Keratinocyte (primary cell): ENCODE measurements around the gene CCL11. TPM values are rescaled to one million over a fixed set of nuclear protein-coding genes. Genes with fewer than 3 reads are reported as not detected.

Experiments
- DNase-seq: peaks from one replicate; pipeline ENCODE4 v3.0.0-alpha.2; 2011; ENCODE audit warnings: low read depth, missing footprints, low spot score
- FAIRE-seq: peaks from 2 replicates; lab custom pipeline; 2011; peaks lifted over from hg19 to GRCh38; lab: Jason Lieb, UNC
- H2AFZ ChIP-seq: 2 replicates; pipeline ENCODE4 v1.6.0; 2012; ENCODE audit warnings: low read length, control low read depth, inconsistent platforms; ENCODE audit not compliant: control insufficient read depth
- H3K27ac ChIP-seq: 2 replicates; pipeline ENCODE4 v1.5.1; 2011; ENCODE audit warnings: low read length; ENCODE audit not compliant: control insufficient read depth, insufficient read depth
- H3K27me3 ChIP-seq: 3 replicates; pipeline ENCODE4 v1.6.0; 2011; ENCODE audit warnings: low read length; ENCODE audit not compliant: control insufficient read depth, insufficient read depth; ENCODE audit errors: extremely low read depth
- H3K36me3 ChIP-seq, 2 experiments: 2 replicates in 1 of 2; 3 replicates in 1 of 2; pipeline ENCODE4 v1.5.1; 2011; ENCODE audit warnings: low read length in 2 of 2, mild to moderate bottlenecking in 1 of 2; ENCODE audit not compliant: control insufficient read depth in 2 of 2, insufficient read depth in 2 of 2; ENCODE audit errors: extremely low read depth in 1 of 2
- H3K4me1 ChIP-seq: 3 replicates; pipeline ENCODE4 v1.5.1; 2011; ENCODE audit warnings: low read length; ENCODE audit not compliant: control insufficient read depth, insufficient read depth; ENCODE audit errors: extremely low read depth
- H3K4me2 ChIP-seq: 3 replicates; pipeline ENCODE4 v1.6.0; 2011; ENCODE audit warnings: low read depth, low read length; ENCODE audit not compliant: control insufficient read depth, insufficient read depth; ENCODE audit errors: extremely low read depth
- H3K4me3 ChIP-seq, 3 experiments: fragments of 200-600 bp in 1 of 3; sonication (generic) in 1 of 3; 2 replicates in 2 of 3; 3 replicates in 1 of 3; pipeline ENCODE4 v1.5.1; 2011 to 2016; ENCODE audit warnings: low read length in 3 of 3, mild to moderate bottlenecking in 3 of 3, control low read depth in 2 of 3, inconsistent platforms in 1 of 3, low read depth in 1 of 3, mixed read lengths in 1 of 3, mixed run types in 1 of 3, moderate library complexity in 1 of 3; ENCODE audit not compliant: control insufficient read depth in 2 of 3, insufficient read depth in 2 of 3; ENCODE audit errors: extremely low read depth in 1 of 3
- H3K79me2 ChIP-seq: 2 replicates; pipeline ENCODE4 v1.6.0; 2012; ENCODE audit warnings: low read length; ENCODE audit not compliant: control insufficient read depth, insufficient read depth
- H3K9ac ChIP-seq: 3 replicates; pipeline ENCODE4 v1.6.0; 2011; ENCODE audit warnings: low read length; ENCODE audit not compliant: control insufficient read depth, insufficient read depth; ENCODE audit errors: extremely low read depth
- H3K9me1 ChIP-seq: 3 replicates; pipeline ENCODE4 v1.6.0; 2011; ENCODE audit warnings: low read length; ENCODE audit not compliant: control insufficient read depth, insufficient read depth; ENCODE audit errors: extremely low read depth
- H3K9me3 ChIP-seq: 2 replicates; pipeline ENCODE4 v1.5.1; 2012; ENCODE audit warnings: low read depth, low read length; ENCODE audit not compliant: control insufficient read depth
- H4K20me1 ChIP-seq: 3 replicates; pipeline ENCODE4 v1.6.0; 2011; ENCODE audit warnings: low read length; ENCODE audit not compliant: control insufficient read depth, insufficient read depth; ENCODE audit errors: extremely low read depth
- EZH2 ChIP-seq: IDR thresholded peaks from one replicate; pipeline ENCODE4 v1.6.1; 2012; ENCODE audit warnings: inconsistent platforms, mild to moderate bottlenecking, low read length, moderate library complexity
- dilution Hi-C: fragments of 300-500 bp; cut with MboI; formaldehyde crosslinking; loops from one replicate; pipeline ENCODE4 v1.7.0; 2020; ENCODE audit warnings: low sequenced_read_pairs; ENCODE audit not compliant: extremely low pct_ligation_motif_present
- polyA plus RNA-seq, 5 experiments: library from polyadenylated mRNA; depleted of rRNA in 3 of 5; stranded (reverse) in 3 of 5; stranded (forward) in 1 of 5; unstranded in 1 of 5; fragments of >200 nt; gene quantifications; 1 replicate in 1 of 5; 2 replicates in 3 of 5; 3 replicates in 1 of 5; pipeline versions ENCODE4 v1.2.1 to v1.2.3, GENCODE V29; 2011 to 2012; ENCODE audit warnings: missing spikeins in 2 of 5, low read depth in 1 of 5, low replicate concordance in 1 of 5
- TF ChIP-seq, protein P1 (sequence below), 3 experiments: IDR thresholded peaks in 1 of 3; conservative IDR thresholded peaks in 1 of 3; optimal IDR thresholded peaks in 1 of 3; 2 replicates in 2 of 3; 3 replicates in 1 of 3; pipeline versions ENCODE3 to v1.5.1; 2011; ENCODE audit warnings: low read length in 3 of 3, mild to moderate bottlenecking in 3 of 3, moderate library complexity in 2 of 3, control low read depth in 1 of 3, inconsistent platforms in 1 of 3; ENCODE audit not compliant: insufficient read depth in 2 of 3; ENCODE audit errors: extremely low read depth in 1 of 3

CCL11 gene
- polyA plus RNA-seq, 1 donor (not counting 4 experiments of a cell fraction or from before 2014, with no cell fraction given) = not detected

DNA sequence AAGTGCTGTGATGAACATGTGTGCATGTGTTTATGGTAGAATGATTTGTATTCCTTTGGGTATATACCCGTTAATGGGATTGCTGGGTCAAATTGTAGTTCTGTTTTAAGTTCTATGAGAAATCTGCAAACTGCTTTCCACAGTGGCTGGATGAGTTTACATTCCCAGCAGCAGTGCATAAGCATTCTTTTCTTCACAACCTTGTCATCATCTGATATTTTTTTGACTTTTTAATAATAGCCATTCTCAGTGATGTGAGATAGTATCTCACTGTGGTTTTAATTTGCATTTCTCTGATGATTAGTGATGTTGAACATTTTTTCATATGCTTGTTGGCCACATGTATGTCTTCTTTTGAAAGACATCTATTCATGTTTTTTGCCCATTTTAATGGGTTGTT is 52.2 kb downstream of the CCL11 start:
- Histone ChIP-seq H3K79me2 (no peaks in the 10 kb centered on the region), H3K4me1 (no peaks in the 10 kb centered on the region), H3K27ac (no peak overlapping the region), H3K9ac (no peak overlapping the region), H2AFZ (no peak overlapping the region), H4K20me1 (no peaks in the 10 kb centered on the region), H3K4me3 (no peak overlapping the region), H3K4me2 (no peak overlapping the region), H3K27me3 (no peaks in the 10 kb centered on the region), H3K9me3 (no peaks in the 10 kb centered on the region), H3K9me1 (no peaks in the 10 kb centered on the region), H3K36me3 (no peaks in the 10 kb centered on the region)
- TF ChIP-seq EZH2 = no peak
- TF ChIP-seq, protein P1, sequence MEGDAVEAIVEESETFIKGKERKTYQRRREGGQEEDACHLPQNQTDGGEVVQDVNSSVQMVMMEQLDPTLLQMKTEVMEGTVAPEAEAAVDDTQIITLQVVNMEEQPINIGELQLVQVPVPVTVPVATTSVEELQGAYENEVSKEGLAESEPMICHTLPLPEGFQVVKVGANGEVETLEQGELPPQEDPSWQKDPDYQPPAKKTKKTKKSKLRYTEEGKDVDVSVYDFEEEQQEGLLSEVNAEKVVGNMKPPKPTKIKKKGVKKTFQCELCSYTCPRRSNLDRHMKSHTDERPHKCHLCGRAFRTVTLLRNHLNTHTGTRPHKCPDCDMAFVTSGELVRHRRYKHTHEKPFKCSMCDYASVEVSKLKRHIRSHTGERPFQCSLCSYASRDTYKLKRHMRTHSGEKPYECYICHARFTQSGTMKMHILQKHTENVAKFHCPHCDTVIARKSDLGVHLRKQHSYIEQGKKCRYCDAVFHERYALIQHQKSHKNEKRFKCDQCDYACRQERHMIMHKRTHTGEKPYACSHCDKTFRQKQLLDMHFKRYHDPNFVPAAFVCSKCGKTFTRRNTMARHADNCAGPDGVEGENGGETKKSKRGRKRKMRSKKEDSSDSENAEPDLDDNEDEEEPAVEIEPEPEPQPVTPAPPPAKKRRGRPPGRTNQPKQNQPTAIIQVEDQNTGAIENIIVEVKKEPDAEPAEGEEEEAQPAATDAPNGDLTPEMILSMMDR (optimal IDR thresholded peaks at IDR 0.05 in 1 of 3, IDR thresholded peaks at IDR 0.05 in 1 of 3, conservative IDR thresholded peaks at IDR 0.05 in 1 of 3; ENCODE audit: extremely low read depth in 1 of 3, insufficient read depth in 2 of 3, low read length in 3 of 3) = no peak
- DNase-seq (no peak), FAIRE-seq (no peak)
- dilution Hi-C loops = no loop called here

Other genes starting within 250 kb of the CCL11 start
- gene CCL2, start 30.5 kb upstream of the CCL11 start, polyA plus RNA-seq = 0.24 to 0.49 TPM in 2 of 3 replicates, not detected in the other
- gene CCL7, start 15.5 kb upstream of the CCL11 start, polyA plus RNA-seq = not detected in 3 replicates
- not detected in 3 replicates for gene CCL8, start 33.7 kb downstream of the CCL11 start, polyA plus RNA-seq
- gene CCL13, start 70.7 kb downstream of the CCL11 start, polyA plus RNA-seq = not detected in 3 replicates
- gene CCL1, start 77.5 kb downstream of the CCL11 start, polyA plus RNA-seq = not detected in 3 replicates